Measurements from ENCODE around the gene SPATA2L.
"Not testable (repeated sequence)": the region's sequence is repeated elsewhere in the genome, so short reads cannot be mapped to it uniquely, and the experiment has no call there.

The SPATA2L gene

GRCh38 chr16:89689142-89689541 lies 12.4 kb downstream of the SPATA2L start:
- DNase-seq, result no peak

GRCh38 chr16:89688395-89688794 lies 13.1 kb downstream of the SPATA2L start:
- DNase-seq, result no peak

- no peak for DNase-seq
These were observed 14.2 kb downstream of the SPATA2L start for GRCh38 chr16:89687092-89687940.

- peak; percentile 90 for DNase-seq
These were observed 14.9 kb downstream of the SPATA2L start, which contains the start of gene CDK10 for GRCh38 chr16:89686520-89687091. Gene CDK10 (plus strand): TSS chr16:89686689. CDS start chr16:89686711, 22 bp downstream.

- DNase-seq, result no peak
These were observed 15.6 kb downstream of the SPATA2L start for GRCh38 chr16:89685916-89686315.

GRCh38 chr16:89678258-89678657 lies 23.2 kb downstream of the SPATA2L start:
- DNase-seq, result no peak

GRCh38 chr16:89672177-89672941 lies 29.1 kb downstream of the SPATA2L start:
- DNase-seq, result no peak

GRCh38 chr16:89671565-89671964 lies 29.9 kb downstream of the SPATA2L start:
- DNase-seq, result not testable (repeated sequence)

- no peak for DNase-seq
These were observed 30.7 kb downstream of the SPATA2L start for GRCh38 chr16:89670496-89671431.

- DNase-seq, result no peak
These were observed 31.8 kb downstream of the SPATA2L start for GRCh38 chr16:89669755-89670154.

- no peak for DNase-seq
These were observed 32.7 kb downstream of the SPATA2L start for GRCh38 chr16:89668790-89669158.

GRCh38 chr16:89667633-89668032 lies 33.9 kb downstream of the SPATA2L start:
- DNase-seq, result no peak

GRCh38 chr16:89667000-89667399 lies 34.5 kb downstream of the SPATA2L start:
- peak; percentile 21 for DNase-seq

- not testable (repeated sequence) for DNase-seq
These were observed 37.3 kb downstream of the SPATA2L start for GRCh38 chr16:89664238-89664637.

GRCh38 chr16:89661215-89661614 lies 40.3 kb downstream of the SPATA2L start:
- no peak for DNase-seq

GRCh38 chr16:89660146-89660545 lies 41.4 kb downstream of the SPATA2L start:
- no peak for DNase-seq

GRCh38 chr16:89658221-89658879 lies 43.2 kb downstream of the SPATA2L start:
- no peak for DNase-seq

GRCh38 chr16:89657442-89658220 lies 43.9 kb downstream of the SPATA2L start, which contains the start of the genes CHMP1A and SPATA33:
Gene CHMP1A (minus strand): TSS chr16:89657708. CDS start chr16:89657588, 120 bp downstream.
Gene SPATA33 (plus strand): TSS chr16:89657836. CDS start chr16:89657912, 76 bp downstream.
- DNase-seq, result peak; percentile 80

GRCh38 chr16:89656435-89657121 lies 44.9 kb downstream of the SPATA2L start:
- no peak for DNase-seq

- no peak for DNase-seq
These were observed 46.4 kb downstream of the SPATA2L start for GRCh38 chr16:89655062-89655643.
